ENCODE data around the gene OXA1L. TPM values are rescaled to one million over a fixed set of nuclear protein-coding genes. Genes with fewer than 3 reads are reported as not detected.

OXA1L gene
- total RNA-seq, 1 experiment from 2014 or later, result 110 TPM

DNA sequence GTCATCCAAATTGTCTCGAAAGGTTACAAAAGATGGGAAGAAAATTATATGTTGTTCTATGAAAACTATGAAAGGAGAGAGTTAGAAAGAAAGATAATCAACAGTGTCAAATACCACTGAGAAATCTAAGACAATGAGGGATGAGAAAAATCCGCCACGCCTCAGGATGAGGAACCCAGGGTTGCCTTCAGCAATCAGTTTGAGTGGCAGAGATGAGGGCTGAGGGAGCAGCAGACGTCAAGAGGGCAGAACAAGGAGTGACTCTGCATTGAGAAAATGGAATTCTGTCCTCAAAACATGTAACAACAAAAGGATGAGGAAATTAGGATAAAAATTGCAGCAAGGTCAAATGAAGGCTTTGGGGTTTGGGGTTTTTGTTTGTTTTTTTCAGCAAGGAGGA, 18.3 kb upstream of the OXA1L start:
- Mint-ChIP-seq H3K4me3 (ENCODE audit: unreplicated experiment) (no peak overlapping the region), H3K27me3 (ENCODE audit: insufficient read depth, unreplicated experiment) (no peaks in the 10 kb centered on the region), H3K27ac (ENCODE audit: unreplicated experiment) (no peak overlapping the region), H3K4me1 (ENCODE audit: low read depth, unreplicated experiment) (peaks cover 28% of the 10 kb centered on the region), H3K36me3 (ENCODE audit: insufficient read depth, unreplicated experiment) (no peaks in the 10 kb centered on the region), H3K9me3 (ENCODE audit: unreplicated experiment) (no peaks in the 10 kb centered on the region)
- POLR2A ChIA-PET, result no interaction called here
- DNase-seq, result no peak
- H3K4me1 ChIP-seq, result peaks cover 16% of the 10 kb centered on the region
- TF ChIP-seq, protein P1, sequence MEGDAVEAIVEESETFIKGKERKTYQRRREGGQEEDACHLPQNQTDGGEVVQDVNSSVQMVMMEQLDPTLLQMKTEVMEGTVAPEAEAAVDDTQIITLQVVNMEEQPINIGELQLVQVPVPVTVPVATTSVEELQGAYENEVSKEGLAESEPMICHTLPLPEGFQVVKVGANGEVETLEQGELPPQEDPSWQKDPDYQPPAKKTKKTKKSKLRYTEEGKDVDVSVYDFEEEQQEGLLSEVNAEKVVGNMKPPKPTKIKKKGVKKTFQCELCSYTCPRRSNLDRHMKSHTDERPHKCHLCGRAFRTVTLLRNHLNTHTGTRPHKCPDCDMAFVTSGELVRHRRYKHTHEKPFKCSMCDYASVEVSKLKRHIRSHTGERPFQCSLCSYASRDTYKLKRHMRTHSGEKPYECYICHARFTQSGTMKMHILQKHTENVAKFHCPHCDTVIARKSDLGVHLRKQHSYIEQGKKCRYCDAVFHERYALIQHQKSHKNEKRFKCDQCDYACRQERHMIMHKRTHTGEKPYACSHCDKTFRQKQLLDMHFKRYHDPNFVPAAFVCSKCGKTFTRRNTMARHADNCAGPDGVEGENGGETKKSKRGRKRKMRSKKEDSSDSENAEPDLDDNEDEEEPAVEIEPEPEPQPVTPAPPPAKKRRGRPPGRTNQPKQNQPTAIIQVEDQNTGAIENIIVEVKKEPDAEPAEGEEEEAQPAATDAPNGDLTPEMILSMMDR (IDR thresholded peaks at IDR 0.05; ENCODE audit: insufficient read depth in 1 of 2, low read depth in 1 of 2, low read length in 1 of 2, severe bottlenecking in 1 of 2, unreplicated experiment in 1 of 2), result no peak
- no peaks in the 10 kb centered on the region for H3K9me3 ChIP-seq
- no TSS peak for BruUV-seq (replicated peaks)
- intact Hi-C loops (cut with micrococcal nuclease; ENCODE audit: unreplicated experiment), result loop anchor here (1.0 kb wide), 1 partner anchor 105 kb away; no protein-coding TSS in a partner anchor
- H3K27me3 ChIP-seq (replicated peaks; ENCODE audit: control insufficient read depth, insufficient read depth, low read length), result no peaks in the 10 kb centered on the region
- H3K36me3 ChIP-seq (ENCODE audit: control insufficient read depth, insufficient read depth, low read length), result no peaks in the 10 kb centered on the region
- CTCF ChIA-PET, result interaction anchor here (0.9 kb wide), 1 partner anchor 178 kb away, joined by 3 read pairs; no protein-coding TSS in a partner anchor
- no peak overlapping the region for H3K4me3 ChIP-seq (ENCODE audit: low read depth, low read length)

DNA sequence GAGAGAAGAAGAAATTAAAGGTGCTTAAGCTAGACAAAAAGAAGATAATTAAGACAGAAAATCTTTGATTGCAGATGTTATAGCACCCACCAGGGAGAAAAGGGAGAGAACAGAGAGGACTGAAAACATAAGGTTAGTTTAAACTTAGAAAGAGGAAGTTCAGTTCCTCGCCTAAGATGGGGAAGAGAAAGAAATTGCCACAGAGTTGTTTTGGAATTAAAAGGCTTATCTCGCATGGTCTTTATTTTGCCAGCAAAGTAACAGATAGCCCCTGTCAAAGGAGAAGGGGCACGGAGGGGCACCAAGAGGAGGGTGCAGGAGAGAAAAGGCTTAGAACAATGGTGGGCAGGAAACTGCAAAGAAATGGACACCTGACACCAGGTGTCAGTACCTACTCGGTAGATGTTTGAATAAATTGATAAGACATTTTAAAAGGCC, 17.8 kb upstream of the OXA1L start:
- Mint-ChIP-seq H3K9me3 (ENCODE audit: unreplicated experiment) (no peaks in the 10 kb centered on the region), H3K4me3 (ENCODE audit: unreplicated experiment) (no peak overlapping the region), H3K36me3 (ENCODE audit: insufficient read depth, unreplicated experiment) (no peaks in the 10 kb centered on the region), H3K27me3 (ENCODE audit: insufficient read depth, unreplicated experiment) (no peaks in the 10 kb centered on the region), H3K27ac (ENCODE audit: unreplicated experiment) (no peak overlapping the region), H3K4me1 (ENCODE audit: low read depth, unreplicated experiment) (peaks cover 31% of the 10 kb centered on the region)
- intact Hi-C loops (cut with micrococcal nuclease; ENCODE audit: unreplicated experiment), result loop anchor here (1.0 kb wide), 1 partner anchor 105 kb away; no protein-coding TSS in a partner anchor
- no peak overlapping the region for H3K4me3 ChIP-seq (ENCODE audit: low read depth, low read length)
- no peak for DNase-seq
- no peaks in the 10 kb centered on the region for H3K9me3 ChIP-seq
- H3K27me3 ChIP-seq (replicated peaks; ENCODE audit: control insufficient read depth, insufficient read depth, low read length), result no peaks in the 10 kb centered on the region
- ChIA-PET POLR2A (no interaction called here), CTCF (interaction anchor here (1.6 kb wide), 1 partner anchor 179 kb away, joined by 5 read pairs; no protein-coding TSS in a partner anchor)
- TF ChIP-seq, protein P1 (IDR thresholded peaks at IDR 0.05; ENCODE audit: insufficient read depth in 1 of 2, low read depth in 1 of 2, low read length in 1 of 2, severe bottlenecking in 1 of 2, unreplicated experiment in 1 of 2), result peak in 1 of 2 experiments; percentile 4
- H3K4me1 ChIP-seq, result peaks cover 20% of the 10 kb centered on the region
- no peaks in the 10 kb centered on the region for H3K36me3 ChIP-seq (ENCODE audit: control insufficient read depth, insufficient read depth, low read length)
- no TSS peak for BruUV-seq (replicated peaks)

GRCh38 chr14:22752422-22752821, 14.1 kb upstream of the OXA1L start:
- CTCF ChIA-PET, result interaction anchor here (0.6 to 1.1 kb wide), 4 partner anchors 17 to 441 kb away, joined by 4 to 11 read pairs (median 5); no protein-coding TSS in a partner anchor
- no TSS peak for BruUV-seq (replicated peaks)
- Mint-ChIP-seq H3K4me1 (ENCODE audit: low read depth, unreplicated experiment) (peaks cover 31% of the 10 kb centered on the region), H3K36me3 (ENCODE audit: insufficient read depth, unreplicated experiment) (no peaks in the 10 kb centered on the region), H3K27ac (ENCODE audit: unreplicated experiment) (no peak overlapping the region), H3K4me3 (ENCODE audit: unreplicated experiment) (peak overlapping the region; percentile 6), H3K27me3 (ENCODE audit: insufficient read depth, unreplicated experiment) (no peaks in the 10 kb centered on the region), H3K9me3 (ENCODE audit: unreplicated experiment) (no peaks in the 10 kb centered on the region)
- Histone ChIP-seq H3K4me1 (peaks cover 23% of the 10 kb centered on the region), H3K9me3 (no peaks in the 10 kb centered on the region), H3K4me3 (ENCODE audit: low read depth, low read length) (no peak overlapping the region), H3K27me3 (replicated peaks; ENCODE audit: control insufficient read depth, insufficient read depth, low read length) (no peaks in the 10 kb centered on the region), H3K36me3 (ENCODE audit: control insufficient read depth, insufficient read depth, low read length) (no peaks in the 10 kb centered on the region)
- DNase-seq, result peak in 1 of 2 experiments; percentile 48
- TF ChIP-seq, protein P1 (IDR thresholded peaks at IDR 0.05; ENCODE audit: insufficient read depth in 1 of 2, low read depth in 1 of 2, low read length in 1 of 2, severe bottlenecking in 1 of 2, unreplicated experiment in 1 of 2), result no peak
- POLR2A ChIA-PET, result interaction anchor here (1.4 kb wide), 1 partner anchor 14 kb away, joined by 5 read pairs; the partner anchor contains the start of gene OXA1L
- intact Hi-C loops (cut with micrococcal nuclease; ENCODE audit: unreplicated experiment), result loop anchor here (5.0 kb wide), 1 partner anchor 180 kb away; no protein-coding TSS in a partner anchor
